ENCODE measurements around the gene ZNF502. TPM values are rescaled to one million over a fixed set of nuclear protein-coding genes. Genes with fewer than 3 reads are reported as not detected.

Gene ZNF502
- total and polyA plus RNA-seq, 2 of the 13 experiments (the other 11 are each of a cell fraction or from before 2014, with no cell fraction given), result not detected

DNA sequence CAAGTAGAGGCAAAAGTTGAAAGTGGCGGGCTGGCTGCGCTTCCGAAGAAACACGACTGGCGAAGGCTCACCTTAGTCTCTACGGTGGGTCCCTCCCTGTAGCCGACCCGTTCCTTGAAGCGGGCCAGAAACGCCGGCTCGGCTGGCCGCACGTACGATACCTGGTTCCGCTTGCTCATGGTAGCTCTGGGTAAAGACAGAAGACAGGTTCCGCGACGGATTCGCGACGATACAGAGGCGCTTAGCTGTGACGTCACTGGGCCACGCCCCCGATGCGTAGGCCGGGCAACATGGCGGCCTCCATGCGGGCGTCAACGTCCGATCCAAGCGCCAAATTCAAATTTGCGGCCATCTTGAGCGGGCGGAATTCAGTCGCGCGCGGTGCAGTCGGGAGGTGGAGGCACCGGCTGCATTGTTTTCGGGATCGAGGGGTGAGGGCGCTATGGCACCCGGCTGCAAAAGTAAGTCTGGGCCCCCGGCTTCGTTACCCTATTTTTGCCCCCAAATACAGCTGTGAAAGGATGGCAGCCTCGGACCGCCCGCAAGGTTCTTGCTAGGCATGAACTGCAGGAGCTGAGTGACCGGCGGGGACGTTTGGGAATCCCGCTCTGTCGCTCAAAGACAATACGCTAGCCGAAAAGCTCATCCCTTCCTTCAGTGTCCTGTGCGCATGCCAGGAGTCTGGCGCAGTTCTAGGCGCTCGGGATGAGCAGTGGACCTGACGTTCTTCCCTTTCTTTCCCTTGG lies 49.1 kb downstream of the ZNF502 start, which contains the start of the genes KIAA1143 and KIF15 (continued):
- TF ChIP-seq FOXP4 (CRISPR knock-in tag; IDR thresholded peaks at IDR 0.05) (peak; percentile 53; the same call in 1 of the 2 replicates), ZNF549 (CRISPR knock-in tag; IDR thresholded peaks at IDR 0.05) (no peak), MIXL1 (CRISPR knock-in tag; IDR thresholded peaks at IDR 0.05) (peak; percentile 85), ATF7-NPFF (CRISPR knock-in tag; IDR thresholded peaks at IDR 0.05; ENCODE audit: low read depth) (peak; percentile 98), GABPA (IDR thresholded peaks at IDR 0.05; ENCODE audit: low read depth, low read length) (peak; percentile 29; the same call in 1 of the 2 replicates), GABPA (CRISPR knock-in tag; IDR thresholded peaks at IDR 0.05; ENCODE audit: low read depth) (peak; percentile 82), PPARG (CRISPR knock-in tag; conservative IDR thresholded peaks at IDR 0.05) (peak; percentile 32; the same call in 1 of the 2 replicates), ZNF660 (CRISPR knock-in tag; IDR thresholded peaks at IDR 0.05; ENCODE audit: borderline replicate concordance, low read depth) (no peak), ZNF512B (CRISPR knock-in tag; IDR thresholded peaks at IDR 0.05; ENCODE audit: borderline replicate concordance) (0 out of 2 replicates have a peak, but pooled peaks have one; percentile 42), ZNF652 (CRISPR knock-in tag; IDR thresholded peaks at IDR 0.05; ENCODE audit: borderline replicate concordance, low read depth) (peak; percentile 20; the same call in 1 of the 2 replicates), KAT2B (IDR thresholded peaks at IDR 0.05; ENCODE audit: borderline replicate concordance, low read depth, low read length) (no peak), ZSCAN29 (CRISPR knock-in tag; conservative IDR thresholded peaks at IDR 0.05) (0 out of 2 replicates have a peak, but pooled peaks have one; percentile 49), TRIM24 (CRISPR knock-in tag; IDR thresholded peaks at IDR 0.05) (no peak), ZNF276 (CRISPR knock-in tag; IDR thresholded peaks at IDR 0.05; ENCODE audit: low read depth) (no peak), GMEB2 (CRISPR knock-in tag; IDR thresholded peaks at IDR 0.05; ENCODE audit: low read depth) (peak; percentile 94), ZNF180 (CRISPR knock-in tag; IDR thresholded peaks at IDR 0.05; ENCODE audit: borderline replicate concordance, low read depth) (no peak), ZFAT (CRISPR knock-in tag; conservative IDR thresholded peaks at IDR 0.05) (no peak), ZNF598 (CRISPR knock-in tag; IDR thresholded peaks at IDR 0.05; ENCODE audit: borderline replicate concordance) (no peak; the same call in 1 of the 2 replicates), RNF2 (conservative IDR thresholded peaks at IDR 0.05; ENCODE audit: low read depth) (no peak; the same call in 1 of the 2 replicates), HIVEP1 (CRISPR knock-in tag; IDR thresholded peaks at IDR 0.05) (peak; percentile 65; the same call in 1 of the 2 replicates), ZNF17 (CRISPR knock-in tag; IDR thresholded peaks at IDR 0.05) (no peak)

Data from HepG2 (cell line).